GM10248 (cell line): ENCODE data around the gene SLC25A10.

Experiments
- CTCF ChIA-PET: fragments of 300-600 bp; sonication (Branson Sonifier 250); formaldehyde crosslinking; extraction: SDS; loops from one replicate; lab custom pipeline; 2021; ENCODE audit warnings: antibody characterized with exemption; lab: Yijun Ruan, JAX
- POLR2A ChIA-PET: fragments of 350-650 bp; sonication (Branson Sonifier 250); formaldehyde crosslinking; extraction: SDS; loops from one replicate; lab custom pipeline; 2020; ENCODE audit warnings: antibody characterized with exemption; lab: Yijun Ruan, JAX
- DNase-seq: peaks from one replicate; pipeline ENCODE4 v3.0.0; 2012; ENCODE audit errors: extremely low spot score
- TF ChIP-seq, protein P1 (sequence below): IDR thresholded peaks from 2 replicates; pipeline ENCODE4 v1.5.1; 2012; ENCODE audit warnings: mild to moderate bottlenecking, low read depth; ENCODE audit errors: extremely low read depth, missing control alignments, control extremely low read depth

SLC25A10 gene

GRCh38 chr17:81713556-81714411 lies 1.7 kb downstream of the SLC25A10 start:
- no peak for DNase-seq
- TF ChIP-seq, protein P1, sequence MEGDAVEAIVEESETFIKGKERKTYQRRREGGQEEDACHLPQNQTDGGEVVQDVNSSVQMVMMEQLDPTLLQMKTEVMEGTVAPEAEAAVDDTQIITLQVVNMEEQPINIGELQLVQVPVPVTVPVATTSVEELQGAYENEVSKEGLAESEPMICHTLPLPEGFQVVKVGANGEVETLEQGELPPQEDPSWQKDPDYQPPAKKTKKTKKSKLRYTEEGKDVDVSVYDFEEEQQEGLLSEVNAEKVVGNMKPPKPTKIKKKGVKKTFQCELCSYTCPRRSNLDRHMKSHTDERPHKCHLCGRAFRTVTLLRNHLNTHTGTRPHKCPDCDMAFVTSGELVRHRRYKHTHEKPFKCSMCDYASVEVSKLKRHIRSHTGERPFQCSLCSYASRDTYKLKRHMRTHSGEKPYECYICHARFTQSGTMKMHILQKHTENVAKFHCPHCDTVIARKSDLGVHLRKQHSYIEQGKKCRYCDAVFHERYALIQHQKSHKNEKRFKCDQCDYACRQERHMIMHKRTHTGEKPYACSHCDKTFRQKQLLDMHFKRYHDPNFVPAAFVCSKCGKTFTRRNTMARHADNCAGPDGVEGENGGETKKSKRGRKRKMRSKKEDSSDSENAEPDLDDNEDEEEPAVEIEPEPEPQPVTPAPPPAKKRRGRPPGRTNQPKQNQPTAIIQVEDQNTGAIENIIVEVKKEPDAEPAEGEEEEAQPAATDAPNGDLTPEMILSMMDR: no peak
- CTCF ChIA-PET: interaction anchor here (0.9 to 1.5 kb wide), 2 partner anchors 17 to 21 kb away, joined by 3 read pairs; no protein-coding TSS in a partner anchor
- POLR2A ChIA-PET: interaction anchor here (0.6 to 1.4 kb wide), 3 partner anchors 10 to 213 kb away, joined by 3 to 4 read pairs (median 3); partner anchors contain the start of gene MRPL12

GRCh38 chr17:81714412-81715106 lies 2.5 kb downstream of the SLC25A10 start:
- POLR2A ChIA-PET: interaction anchor here (1.0 kb wide), 1 partner anchor 11 kb away, joined by 4 read pairs; the partner anchor contains the start of gene MRPL12
- CTCF ChIA-PET: interaction anchor here (1.4 to 1.5 kb wide), 2 partner anchors 20 to 21 kb away, joined by 3 to 4 read pairs; no protein-coding TSS in a partner anchor
- TF ChIP-seq, protein P1: no peak
- no peak for DNase-seq

GRCh38 chr17:81715107-81715871 lies 3.2 kb downstream of the SLC25A10 start:
- ChIA-PET POLR2A (no interaction called here), CTCF (interaction anchor here (1.4 kb wide), 1 partner anchor 20 kb away, joined by 4 read pairs; no protein-coding TSS in a partner anchor)
- TF ChIP-seq, protein P1: no peak
- DNase-seq: no peak

DNA sequence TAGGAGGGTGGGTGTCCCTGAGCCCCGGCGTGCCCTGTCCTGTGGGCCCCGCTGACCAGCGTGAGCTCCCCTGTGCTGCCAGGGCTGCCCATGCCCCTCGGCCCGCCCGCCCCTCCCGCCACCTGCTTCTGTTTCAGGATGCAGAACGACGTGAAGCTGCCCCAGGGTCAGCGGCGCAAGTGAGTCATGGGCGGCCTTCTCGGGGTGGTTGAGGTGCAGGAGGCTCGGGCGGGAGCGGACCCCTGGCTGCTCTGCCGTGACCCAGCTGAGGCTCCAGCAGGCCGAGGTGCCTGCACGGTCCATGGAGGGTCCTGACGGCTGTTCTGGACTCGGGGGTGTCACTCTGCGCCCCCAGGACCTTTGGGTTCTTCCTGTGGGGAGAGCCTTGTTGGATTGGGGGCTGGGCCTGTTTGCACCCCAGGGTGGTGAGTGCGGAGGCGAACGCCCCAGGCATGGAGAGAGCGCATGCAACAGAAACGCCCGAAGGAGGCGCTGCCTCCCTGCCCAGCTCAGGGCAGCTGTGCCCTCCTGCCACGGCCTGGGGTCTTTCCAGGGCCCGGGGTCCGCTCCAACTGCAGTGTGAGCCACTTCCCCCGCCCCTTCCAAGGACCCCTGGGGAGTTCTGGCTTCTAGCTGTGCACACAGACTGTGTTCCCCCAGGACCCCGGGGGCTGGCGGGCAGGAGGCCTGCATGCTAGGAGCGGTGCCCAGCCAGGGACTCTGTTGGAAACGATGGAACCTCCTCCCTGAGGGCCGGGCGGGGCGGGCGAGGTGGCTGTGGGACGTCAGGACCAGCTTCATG lies 4.0 kb downstream of the SLC25A10 start:
- no peak for DNase-seq
- TF ChIP-seq, protein P1: no peak
- CTCF ChIA-PET: interaction anchor here (1.4 kb wide), 1 partner anchor 19 kb away, joined by 4 read pairs; no protein-coding TSS in a partner anchor
- POLR2A ChIA-PET: interaction anchor here (0.6 kb wide), 1 partner anchor 31 kb away, joined by 5 read pairs; no protein-coding TSS in a partner anchor

DNA sequence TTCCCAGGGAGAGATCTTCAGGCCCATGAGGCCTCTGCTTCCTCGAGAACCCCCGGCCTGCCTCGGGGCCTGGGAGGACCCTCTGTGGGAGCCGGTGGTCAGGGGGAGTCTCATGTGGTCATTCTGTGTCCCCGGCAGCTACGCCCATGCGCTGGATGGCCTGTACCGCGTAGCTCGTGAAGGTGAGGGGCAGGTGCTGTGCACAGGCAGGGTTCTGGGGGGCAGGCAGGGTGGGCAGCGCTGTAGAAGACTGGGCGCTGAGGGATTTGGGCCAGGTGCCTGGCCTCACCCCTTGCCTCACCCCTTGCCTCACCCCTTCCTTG lies 4.6 kb downstream of the SLC25A10 start:
- POLR2A ChIA-PET: interaction anchor here (0.6 kb wide), 1 partner anchor 19 kb away, joined by 6 read pairs; no protein-coding TSS in a partner anchor
- CTCF ChIA-PET: no interaction called here
- no peak for DNase-seq
- TF ChIP-seq, protein P1: no peak
